CD4-positive, alpha-beta T cell treated with Interleukin-15 for 1 hour (primary cell): ENCODE results near the gene FAHD1.
"Not testable (repeated sequence)": the region's sequence is repeated elsewhere in the genome, so short reads cannot be mapped to it uniquely, and the experiment has no call there.

Source experiments
- DNase-seq: peaks from one replicate; pipeline ENCODE4 v3.0.0-alpha.2; 2020

Gene FAHD1

DNA sequence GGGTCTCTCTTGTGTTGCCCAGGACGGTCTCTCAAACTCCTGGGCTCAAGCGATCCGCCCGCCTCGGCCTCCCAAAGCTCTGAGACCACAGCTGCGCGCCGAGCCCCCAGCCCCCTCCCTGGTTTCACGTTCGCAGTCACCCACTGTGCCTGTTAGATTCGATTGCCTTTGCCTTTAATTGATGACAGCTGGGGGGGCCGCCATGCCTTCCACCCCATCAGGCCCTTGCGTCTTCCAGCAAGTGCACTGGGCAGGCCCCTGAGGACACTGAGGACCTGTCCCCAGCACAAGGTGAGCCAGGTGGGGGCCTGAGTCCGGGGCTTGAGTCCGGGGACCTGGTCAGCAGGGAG lies 36.8 kb upstream of the FAHD1 start:
- DNase-seq, result no peak

DNA sequence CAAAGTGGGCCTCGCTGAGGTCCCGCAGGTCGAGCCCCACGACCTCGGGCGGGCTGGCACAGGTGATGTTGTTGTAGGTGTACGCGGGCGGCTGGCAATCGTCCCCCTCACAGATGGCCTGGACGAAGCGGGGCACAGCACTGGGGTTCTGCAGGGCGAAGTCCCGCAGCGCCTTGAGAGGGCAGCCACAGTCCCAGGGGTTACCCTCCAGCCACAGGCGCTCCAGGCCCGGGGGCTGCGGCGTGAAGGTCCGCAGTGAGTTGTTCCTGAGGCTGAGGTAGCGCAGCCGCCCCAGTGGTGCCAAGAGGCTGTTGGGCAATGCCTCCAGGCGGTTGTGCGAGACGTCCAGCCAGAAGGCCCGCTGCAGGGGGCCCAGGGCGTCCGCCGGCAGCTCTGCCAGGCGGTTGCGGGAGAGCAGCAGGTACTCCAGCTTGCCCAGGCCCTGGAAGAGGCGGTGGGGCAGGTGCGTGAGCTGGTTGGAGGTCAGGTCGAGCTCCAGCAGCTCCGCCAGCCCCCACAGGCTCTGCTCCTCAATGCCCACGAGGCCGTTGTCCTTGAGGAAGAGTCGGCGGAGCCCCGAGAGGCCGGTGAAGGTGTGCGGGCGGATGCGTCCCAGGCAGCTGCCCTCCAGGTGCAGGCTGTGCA lies 36.3 kb upstream of the FAHD1 start:
- no peak for DNase-seq

DNA sequence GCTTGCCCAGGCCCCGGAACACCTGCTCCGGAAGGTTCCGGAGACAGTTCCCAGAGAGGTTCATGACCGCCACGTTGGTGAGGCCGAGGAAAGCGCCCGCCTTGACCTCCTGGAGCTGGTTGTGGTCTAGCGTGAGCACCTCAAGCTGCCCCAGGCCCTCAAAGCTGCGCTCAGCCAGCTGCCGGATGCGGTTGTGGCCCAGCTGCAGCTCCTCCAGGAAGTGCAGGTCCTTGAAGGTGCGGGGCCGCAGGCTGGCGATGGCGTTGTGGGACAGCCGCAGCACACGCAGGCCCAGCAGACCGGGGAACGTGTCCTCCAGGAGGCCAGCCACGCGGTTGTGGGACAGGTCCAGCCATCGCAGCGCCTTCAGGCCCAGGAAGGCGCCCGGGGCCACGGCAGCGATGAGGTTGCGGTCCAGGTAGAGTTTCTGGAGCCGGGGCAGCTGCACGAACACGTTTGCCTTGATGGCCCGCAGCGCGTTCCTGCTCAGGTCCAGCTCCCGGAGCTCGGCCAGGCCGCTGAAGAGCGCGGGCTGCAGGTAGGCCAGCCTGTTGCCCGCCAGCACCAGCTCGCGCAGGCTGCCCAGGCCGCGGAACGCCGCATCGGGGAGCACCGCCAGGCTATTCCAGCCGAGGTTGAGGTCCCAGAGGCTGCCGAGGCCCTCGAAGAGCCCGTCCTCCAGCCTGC lies 35.6 kb upstream of the FAHD1 start:
- DNase-seq, result no peak

DNA sequence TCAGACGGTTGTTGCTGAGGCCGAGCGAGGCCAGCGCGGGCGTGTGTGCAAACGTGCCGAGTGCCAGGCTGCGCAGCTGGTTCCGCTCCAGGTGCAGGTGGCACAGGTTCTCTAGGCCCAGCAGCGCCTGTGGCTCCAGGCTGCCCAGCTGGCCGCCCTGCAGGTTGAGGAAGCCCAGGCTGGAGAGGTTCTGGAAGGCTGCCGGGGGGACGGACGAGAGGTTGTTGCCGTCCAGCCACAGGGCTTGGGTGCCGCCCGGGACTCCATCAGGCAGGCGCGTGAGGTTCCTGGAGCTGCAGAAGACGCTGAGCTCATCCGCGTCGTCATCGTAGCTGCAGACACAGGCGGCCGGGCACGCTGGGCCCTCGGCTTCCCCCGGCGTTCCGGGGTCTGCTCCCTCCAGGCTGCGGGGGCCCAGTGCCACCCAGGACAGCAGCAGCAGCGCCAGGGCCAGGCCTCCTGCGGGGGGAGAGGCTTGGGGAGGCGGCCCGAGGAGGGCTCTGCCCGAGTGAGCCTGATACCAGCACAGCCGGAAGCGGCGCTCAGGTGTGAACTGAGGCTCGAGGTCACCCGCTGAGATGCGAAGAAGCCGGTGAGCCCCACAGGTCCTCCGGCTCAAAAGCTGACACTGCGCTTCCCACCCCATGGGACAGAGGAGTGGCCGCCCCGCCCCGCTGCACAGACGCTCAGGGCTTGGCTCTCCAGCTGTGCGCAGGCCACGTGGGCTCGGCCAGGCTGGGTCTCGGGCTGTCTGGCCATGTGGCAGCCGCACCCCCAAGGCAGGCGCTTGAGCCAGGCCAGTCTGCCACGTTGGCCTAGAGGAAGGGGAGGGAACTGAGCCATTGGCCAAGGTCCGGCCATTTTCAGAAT lies 34.8 kb upstream of the FAHD1 start:
- no peak for DNase-seq

DNA sequence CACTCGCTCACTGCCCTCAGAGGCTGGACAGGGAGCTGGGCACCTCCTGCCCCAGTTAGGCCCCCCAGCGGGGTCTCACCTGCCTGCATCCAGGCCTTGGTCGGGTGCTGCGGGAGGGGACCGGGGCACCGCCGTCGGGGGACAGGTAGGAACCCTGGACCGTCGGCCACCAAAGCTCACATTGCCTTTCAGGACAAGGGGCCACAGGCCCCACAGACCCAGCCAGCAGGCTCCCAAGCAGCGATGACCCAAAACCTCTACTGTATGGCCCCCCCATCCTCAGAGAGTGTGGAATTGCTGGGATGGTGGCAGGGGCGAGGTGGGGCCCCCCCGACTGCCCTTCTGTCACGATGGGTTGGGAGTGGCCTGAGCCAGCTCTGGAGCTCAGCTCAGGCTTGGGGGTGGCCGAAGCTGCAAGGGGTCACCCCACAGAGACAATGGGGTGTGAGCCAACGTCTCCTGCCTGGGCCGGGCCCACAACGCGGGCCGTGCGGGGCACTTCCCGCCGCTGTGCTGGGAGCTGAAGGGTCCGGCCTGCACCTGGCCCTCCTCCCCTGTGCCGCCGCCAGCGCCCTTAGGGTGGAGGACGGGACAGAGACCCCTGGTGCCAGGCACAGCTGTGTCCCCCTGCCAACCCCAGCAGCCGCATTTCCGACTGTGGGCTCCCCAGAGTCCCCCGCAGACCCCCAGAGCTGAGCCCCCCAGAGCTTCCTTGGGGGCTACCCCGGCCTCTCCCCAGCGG lies 34.0 kb upstream of the FAHD1 start:
- DNase-seq, result no peak

DNA sequence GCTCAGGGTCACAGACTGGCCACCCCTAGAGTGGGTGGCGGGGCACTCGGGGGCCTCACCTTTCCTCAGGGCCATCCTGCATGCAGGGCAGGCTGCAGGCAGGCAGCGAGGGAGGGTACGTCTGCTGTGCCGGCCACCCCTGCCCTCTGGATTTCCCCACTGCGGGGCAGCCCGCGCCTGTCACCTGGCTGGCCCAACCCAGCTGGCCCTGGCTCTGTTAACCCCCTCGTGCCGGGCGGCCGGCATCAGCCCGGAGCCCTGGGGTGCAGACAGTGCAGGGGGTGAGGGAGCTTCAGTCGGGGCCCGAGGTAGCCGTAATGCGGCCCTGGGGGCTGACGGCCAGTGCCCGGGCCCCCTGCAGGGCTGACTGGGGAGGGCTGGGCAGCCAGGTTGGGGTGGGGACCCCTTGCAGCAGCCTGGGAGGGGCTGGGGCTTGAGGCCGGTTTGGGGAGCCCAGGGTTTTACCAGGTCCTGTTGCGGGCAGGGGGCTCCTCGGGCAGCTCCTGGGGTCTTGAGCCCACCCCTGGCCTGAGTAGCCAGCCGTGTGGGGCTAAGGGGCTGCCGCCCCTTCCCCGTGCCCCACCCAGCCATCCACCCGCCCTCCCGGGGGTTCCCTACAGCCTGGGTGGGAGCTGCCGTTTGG lies 33.3 kb upstream of the FAHD1 start, which contains the start of gene IGFALS:
IGFALS (minus strand) TSS at position 128 of the 643 bp plus-strand sequence; CDS start at position 75, 53 bp downstream.
- no peak for DNase-seq

DNA sequence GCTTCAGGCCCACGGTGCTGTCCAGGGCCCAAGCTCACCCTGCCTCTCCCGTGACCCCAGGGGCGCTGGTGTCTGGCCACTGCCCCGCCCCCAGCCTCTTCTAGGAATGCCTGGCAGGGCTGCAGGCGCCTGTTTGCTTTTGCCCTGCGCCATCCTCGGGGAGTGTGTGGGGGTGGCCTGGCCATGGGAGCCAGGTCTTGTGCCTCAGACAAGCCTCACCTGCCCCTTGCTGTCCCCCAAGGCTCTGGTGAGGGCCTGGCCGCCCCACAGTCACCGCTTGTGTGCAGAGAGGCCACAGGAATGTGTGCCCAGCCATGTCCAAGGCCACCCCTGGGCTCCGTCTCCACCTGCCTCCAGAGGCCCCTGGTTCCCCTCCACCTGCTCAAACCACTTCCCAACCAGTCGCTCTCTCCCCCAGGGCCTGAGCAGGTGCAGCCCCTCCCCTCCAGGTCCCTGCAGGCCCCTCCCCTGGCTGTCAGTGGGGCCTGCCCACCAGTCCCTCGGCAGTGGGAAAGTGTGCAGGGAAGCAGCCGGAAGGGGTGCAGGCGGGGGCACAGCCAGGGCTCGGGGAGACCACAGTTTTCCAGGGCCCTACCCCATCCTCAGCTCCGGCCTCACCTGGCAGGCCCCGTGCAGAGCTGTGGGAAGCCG lies 32.7 kb upstream of the FAHD1 start:
- DNase-seq, result no peak

DNA sequence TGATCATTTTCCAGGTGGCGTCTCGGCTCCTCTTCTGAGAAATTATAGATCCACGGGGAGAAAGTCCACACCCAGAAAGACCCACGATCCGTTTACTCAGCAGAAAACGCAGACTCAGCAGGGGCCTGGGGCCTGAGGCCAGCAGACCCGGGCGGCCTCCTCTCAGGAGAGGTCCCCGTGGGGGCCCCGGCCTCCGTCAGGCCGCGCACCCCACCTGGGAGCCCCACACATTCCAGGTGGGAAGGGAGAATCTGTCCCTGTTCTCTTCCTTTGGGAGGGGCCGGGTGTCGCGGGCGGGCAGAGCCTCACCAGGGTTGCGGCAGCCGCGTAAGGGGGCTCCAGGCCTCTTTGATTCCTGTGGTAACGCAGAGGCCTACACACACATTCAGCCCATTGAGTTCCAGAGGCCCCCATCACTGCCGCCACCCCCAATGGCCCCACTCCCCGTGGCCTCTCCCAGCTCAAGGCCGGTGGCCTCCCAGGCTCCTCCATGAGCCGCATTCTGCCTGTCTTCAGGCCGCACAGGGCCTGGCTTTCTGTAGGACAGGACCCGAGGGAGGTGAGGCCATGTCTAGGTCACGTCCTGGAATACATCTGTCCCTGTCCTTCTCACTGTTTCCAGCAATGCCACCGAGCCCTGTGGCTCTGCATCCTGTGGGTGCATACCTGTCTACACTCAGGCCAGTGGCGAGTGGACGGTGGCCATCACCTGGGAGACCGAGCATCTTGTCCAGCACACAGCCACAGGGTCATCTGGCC lies 31.9 kb upstream of the FAHD1 start:
- DNase-seq, result no peak

DNA sequence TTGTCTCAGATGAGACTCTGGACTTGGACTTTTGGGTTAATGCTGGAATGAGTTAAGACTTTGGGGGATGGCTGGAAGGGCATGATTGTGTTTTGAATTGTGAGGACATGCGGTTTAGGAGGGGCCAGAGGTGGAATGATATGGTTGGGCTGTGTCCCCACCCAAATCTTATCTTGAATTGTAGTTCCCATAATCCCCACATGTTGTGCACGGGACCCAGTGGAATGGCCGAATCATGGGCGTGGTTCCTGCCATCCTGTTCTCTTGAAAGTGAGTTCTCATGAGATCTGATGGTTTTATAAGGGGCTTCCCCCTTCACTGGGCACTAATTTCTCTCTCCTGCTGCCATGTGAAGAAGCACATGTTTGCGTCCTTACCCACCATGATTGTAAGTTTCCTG lies 27.7 kb upstream of the FAHD1 start:
- DNase-seq, result not testable (repeated sequence)

DNA sequence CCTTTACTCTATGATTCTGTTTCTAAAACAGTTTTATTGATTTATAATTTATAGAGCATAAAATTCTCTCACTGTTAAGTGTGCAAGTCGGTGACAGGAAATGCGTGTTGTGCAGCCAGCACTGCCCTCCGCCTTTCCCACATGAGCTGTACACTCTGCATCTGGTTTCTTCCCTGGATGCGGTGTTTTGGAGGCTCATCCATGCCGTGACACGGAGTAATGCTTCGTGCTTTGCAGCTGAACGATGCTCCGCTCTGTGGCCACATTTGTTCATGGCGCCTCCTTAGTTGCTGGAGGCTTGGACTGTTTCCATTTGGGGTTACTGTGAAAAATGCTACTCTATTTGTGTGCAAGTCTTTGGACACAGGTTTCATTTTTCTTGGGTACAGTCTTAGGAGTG lies 26.3 kb upstream of the FAHD1 start:
- no peak for DNase-seq

DNA sequence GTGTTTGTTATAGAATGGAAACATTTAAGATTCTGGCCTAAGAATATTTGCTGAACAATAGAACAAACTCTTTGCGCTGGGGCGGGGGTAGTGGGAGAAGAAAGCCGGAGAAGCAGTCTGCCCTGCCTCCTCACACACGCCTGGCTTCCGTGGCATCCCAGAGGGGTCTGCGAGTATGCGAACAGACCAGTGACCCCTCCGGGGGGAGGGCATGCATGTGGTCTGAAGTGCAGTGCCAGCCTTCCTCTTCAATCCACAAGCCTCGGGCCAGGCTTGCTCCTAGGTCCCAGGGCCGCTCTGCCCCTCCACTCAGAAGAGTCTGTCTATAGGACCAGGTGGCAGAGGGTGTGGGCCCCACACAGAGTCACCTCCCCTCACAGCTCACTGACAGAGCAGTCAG lies 19.4 kb upstream of the FAHD1 start:
- no peak for DNase-seq

DNA sequence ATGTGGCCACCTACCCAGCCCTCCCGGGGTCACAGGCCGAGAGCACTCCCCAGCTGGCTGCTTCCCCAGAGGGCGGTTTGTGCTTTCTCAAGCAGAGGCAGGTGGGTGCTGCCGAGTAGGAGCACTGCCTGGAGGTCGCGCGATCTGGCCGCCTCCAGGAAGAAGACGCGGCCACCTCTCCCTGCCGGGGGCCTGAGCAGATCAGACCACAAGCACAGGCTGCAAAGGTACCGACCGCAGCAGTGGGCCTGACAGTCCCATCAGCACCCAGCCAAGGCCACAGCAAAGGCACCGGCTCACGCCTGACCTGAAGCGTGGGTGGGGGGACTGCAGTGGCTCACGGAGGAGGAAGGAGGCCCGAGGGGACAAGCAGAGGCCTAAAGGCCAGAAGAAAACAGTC lies 18.3 kb upstream of the FAHD1 start:
- no peak for DNase-seq

DNA sequence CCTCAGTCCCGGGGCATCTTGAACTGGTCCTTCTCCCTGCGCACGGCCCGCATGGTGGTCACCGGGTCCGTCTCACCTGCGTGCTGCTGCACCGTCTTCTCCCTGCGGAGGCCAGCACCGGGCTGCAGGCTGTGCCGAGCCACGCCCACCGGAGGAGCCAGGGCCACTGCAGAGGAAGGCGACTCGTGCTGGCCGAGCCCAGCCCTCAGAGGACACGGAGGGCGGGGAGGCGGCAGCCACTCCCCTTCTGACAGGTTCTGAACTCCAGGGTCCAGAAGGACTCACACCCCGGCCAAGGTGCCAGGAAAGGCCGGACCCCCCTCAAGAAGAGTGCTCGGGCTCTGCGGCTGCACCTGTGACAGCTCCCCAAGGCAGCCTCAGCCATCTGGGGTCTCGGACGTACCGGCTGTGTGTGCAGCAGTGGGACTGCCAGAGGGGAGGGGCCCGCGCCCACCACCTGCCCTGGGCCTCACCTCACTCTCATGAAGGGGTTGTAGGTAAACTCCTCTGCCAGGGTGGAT lies 17.7 kb upstream of the FAHD1 start:
- no peak for DNase-seq

DNA sequence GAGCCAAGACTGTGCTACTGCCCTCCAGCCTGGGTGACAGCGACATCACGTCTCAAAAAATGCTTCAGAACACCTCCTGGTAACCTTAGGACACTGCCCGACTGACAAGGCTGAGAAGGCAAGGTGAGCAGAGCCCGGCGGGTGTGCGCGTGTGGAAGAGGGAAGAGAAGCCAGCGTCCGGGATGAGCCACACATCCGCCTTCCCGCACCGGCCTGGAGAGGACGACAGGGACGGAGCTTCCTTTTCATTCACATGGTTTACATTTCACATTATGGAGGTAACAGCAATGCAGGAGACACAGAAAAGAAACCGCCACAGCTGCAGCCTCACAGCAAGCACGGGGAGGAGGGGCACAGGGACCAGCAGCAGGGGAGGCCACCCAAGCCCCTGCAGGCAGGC lies 16.9 kb upstream of the FAHD1 start:
- no peak for DNase-seq

DNA sequence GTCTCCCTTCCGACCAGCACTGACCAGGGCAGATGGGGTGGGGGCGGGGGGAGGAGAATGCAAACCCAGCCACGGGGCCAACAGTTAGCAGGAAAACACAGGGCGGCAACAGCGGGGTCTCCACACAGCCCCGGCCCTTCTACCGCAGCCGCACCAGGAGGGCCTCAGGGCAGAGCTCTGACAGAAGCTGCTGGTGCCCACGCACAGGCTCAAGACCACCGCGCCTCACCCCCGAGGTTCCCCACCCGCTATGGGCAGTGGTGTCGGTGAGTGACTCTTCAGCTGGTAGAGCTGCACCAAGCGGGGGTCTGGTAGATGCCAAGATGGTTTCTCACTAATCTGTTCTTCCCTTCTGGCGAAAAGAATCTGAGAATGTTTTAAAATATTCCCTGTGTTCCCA lies 16.5 kb upstream of the FAHD1 start:
- no peak for DNase-seq

DNA sequence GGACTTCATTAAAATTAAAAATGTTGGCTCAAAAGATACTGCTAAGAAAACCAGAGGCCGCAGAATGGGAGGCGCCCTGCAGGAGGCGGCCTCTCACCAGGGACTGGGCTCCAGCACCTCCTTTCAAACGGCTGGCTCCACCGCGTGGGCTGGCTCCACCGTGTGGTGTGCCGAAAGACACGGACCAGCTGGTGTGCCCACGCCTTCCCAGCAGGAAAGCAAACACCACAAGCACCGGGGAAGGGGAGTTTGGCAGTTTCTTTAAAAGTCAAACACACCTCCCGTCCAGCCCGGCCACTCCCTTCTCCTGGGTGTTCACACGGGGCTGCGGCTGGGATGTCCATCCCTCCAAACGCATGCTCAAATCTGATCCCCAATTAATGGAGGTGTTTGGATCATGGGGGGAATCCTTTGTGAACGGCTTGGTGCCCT lies 14.3 kb upstream of the FAHD1 start:
- peak; percentile 52 for DNase-seq

DNA sequence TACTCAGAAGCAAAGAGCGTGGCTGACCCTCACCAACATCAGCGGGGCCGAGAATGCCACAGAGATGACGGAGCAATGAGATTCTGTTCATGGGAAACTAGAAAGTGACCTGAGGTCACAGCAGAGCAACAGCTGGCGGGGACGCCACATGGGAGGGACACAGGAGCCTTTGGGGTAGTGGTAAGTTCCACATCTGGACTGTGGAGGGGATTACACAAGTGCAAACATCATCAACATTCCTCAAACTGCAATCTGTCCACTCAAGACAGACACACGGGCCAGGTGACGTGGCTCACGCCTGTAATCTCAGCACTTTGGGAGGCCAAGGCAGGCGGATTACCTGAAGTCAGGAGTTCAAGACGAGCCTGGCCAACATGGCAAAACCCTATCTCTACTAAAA lies 11.5 kb upstream of the FAHD1 start:
- DNase-seq, result no peak

DNA sequence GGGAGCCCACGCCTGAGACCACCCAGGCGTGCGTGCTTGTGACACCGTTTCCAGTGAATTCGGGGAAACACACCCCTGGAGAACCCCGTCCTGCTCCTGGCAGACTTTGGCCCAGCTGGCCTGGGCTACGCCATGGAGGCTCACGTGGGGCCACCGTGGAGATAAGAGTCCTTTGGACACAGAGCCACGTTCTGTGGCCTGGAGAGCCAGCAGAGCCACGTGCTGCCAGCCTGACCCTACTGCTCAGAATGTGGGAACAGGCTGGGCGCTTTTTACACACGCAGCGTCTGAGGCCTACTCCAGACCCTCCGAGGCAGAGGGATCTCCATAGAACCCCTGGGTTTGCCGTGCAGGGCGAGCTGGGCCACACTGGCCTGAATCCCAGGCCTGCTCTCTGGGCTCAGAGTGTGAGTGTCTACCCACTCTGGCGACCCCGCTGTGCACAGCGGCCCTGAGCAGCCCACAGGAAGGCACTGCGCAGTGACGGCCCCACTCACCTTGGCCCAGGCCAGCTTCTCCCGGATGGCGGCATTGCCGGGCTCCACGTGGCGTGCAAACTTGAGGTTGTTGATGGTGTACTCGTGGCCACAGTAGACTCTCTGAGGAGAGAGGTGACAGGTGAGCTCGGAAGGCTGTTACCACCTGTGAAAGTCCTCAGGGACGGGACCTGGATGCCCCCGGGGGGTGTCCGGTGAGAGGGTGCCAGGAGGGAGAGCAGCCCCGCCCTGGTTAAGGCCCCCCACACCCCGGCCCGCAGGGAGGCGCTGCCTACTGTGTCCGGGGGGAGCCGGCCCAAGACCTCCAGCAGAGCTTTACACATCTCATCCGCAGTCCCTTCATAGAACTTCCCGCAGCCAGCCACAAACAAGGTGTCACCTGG lies 10.4 kb upstream of the FAHD1 start:
- DNase-seq, result no peak

DNA sequence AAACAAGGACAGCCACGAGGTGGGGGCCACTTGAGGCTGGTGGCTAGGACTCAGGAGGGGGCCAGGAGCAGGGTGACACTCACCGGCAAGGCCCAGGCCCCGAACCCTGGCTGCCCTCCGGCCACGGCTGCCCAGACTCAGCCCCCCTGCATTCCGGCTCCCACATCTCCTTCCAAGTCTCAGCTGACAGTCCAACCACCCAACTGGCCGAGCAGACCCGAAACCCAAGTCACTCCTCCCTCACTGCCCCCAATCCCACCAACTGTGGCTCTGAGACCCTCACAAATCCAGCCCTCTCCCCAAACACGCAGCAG lies 9.8 kb upstream of the FAHD1 start:
- DNase-seq, result no peak

DNA sequence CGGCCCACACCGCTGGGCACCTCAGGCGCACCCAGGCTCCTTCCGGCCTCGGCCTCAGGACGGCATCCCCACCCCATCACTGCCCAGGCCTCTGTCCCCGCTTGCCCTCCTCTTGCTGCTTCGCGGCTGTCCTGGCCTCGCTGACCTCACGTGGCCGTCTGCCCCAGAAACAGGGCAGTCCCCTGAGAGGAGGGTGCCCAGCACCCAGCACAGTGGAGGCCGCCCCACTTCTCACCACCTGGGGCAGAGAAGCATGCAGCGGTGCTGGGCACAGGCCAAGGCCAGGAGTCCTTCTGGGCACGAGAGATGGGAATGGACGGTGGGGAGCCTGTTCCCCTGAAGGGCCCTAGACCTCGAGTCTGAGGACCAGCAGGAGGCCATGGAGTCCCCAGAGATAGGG lies 9.3 kb upstream of the FAHD1 start:
- no peak for DNase-seq
